Hepatocyte (in vitro differentiated cells): ENCODE data around the gene SPATC1L. TPM values are rescaled to one million over a fixed set of nuclear protein-coding genes. Genes with fewer than 3 reads are reported as not detected.

Experiments used
- DNase-seq: peaks from one replicate; pipeline ENCODE4 v3.0.0-alpha.2; 2016; ENCODE audit warnings: low spot score
- H2AFZ ChIP-seq: fragments of 200-600 bp; sonication (generic); 2 replicates; pipeline ENCODE4 v1.6.0; 2016; ENCODE audit warnings: antibody characterized with exemption, mild to moderate bottlenecking
- H3K27ac ChIP-seq: fragments of 200-600 bp; sonication (generic); 2 replicates; pipeline ENCODE4 v1.5.1; 2016; ENCODE audit warnings: mild to moderate bottlenecking
- H3K27me3 ChIP-seq: fragments of 200-600 bp; sonication (generic); 2 replicates; pipeline ENCODE4 v1.6.1; 2016
- H3K36me3 ChIP-seq: fragments of 200-600 bp; sonication (generic); replicated peaks from 2 replicates; pipeline ENCODE4 v1.5.1; 2016; ENCODE audit warnings: low read depth; ENCODE audit not compliant: insufficient read depth
- H3K4me1 ChIP-seq: fragments of 200-600 bp; sonication (generic); 2 replicates; pipeline ENCODE4 v1.5.1; 2016; ENCODE audit warnings: mild to moderate bottlenecking, moderate library complexity; ENCODE audit not compliant: insufficient read depth
- H3K4me2 ChIP-seq: fragments of 200-600 bp; sonication (generic); 2 replicates; pipeline ENCODE4 v1.6.0; 2016
- H3K4me3 ChIP-seq: fragments of 200-600 bp; sonication (generic); 2 replicates; pipeline ENCODE4 v1.5.1; 2016; ENCODE audit warnings: mild to moderate bottlenecking
- H3K79me2 ChIP-seq: fragments of 200-600 bp; sonication (generic); 2 replicates; pipeline ENCODE4 v1.6.0; 2017; ENCODE audit warnings: mild to moderate bottlenecking
- H3K9me2 ChIP-seq: fragments of 200-600 bp; sonication (generic); replicated peaks from 2 replicates; pipeline ENCODE4 v1.6.0; 2017; ENCODE audit warnings: mild to moderate bottlenecking; ENCODE audit not compliant: insufficient read depth
- H3K9me3 ChIP-seq: fragments of 200-600 bp; sonication (generic); 2 replicates; pipeline ENCODE4 v1.5.1; 2016; ENCODE audit warnings: low read depth, mild to moderate bottlenecking
- H4K20me1 ChIP-seq: fragments of 200-600 bp; sonication (generic); 2 replicates; pipeline ENCODE4 v1.6.0; 2016; ENCODE audit warnings: mild to moderate bottlenecking; ENCODE audit not compliant: insufficient read depth, poor library complexity, severe bottlenecking
- EZH2 ChIP-seq: fragments of 200-600 bp; sonication (generic); IDR thresholded peaks from 2 replicates; pipeline ENCODE4 v1.6.1; 2016; ENCODE audit warnings: antibody characterized with exemption, mild to moderate bottlenecking, borderline replicate concordance
- EZH2phosphoT487 ChIP-seq: fragments of 200-600 bp; sonication (generic); IDR thresholded peaks from one replicate; pipeline ENCODE4 v1.6.1; 2018; ENCODE audit warnings: antibody characterized with exemption, mild to moderate bottlenecking, low read depth, moderate library complexity; ENCODE audit not compliant: unreplicated experiment, severe bottlenecking
- WGBS: methylation state at CpG from one replicate; pipeline ENCODE4 v1.1.6; 2016; ENCODE audit warnings: low lambda C conversion rate; ENCODE audit errors: missing lambda C conversion rate; 5-methylcytosine and 5-hydroxymethylcytosine counted together
- polyA plus RNA-seq: library from polyadenylated mRNA; unstranded; fragments of >200 nt; fragmentation: Nextera tagmentation; extraction: Ambion mirVana; gene quantifications from 2 replicates; pipeline ENCODE4 v1.2.1, GENCODE V29; 2016
- total RNA-seq: library from RNA; depleted of rRNA; stranded (reverse); fragments of >200 nt; gene quantifications from 2 replicates; pipeline ENCODE4 v1.2.3, GENCODE V29; 2014
- TF ChIP-seq, protein P1 (sequence below): fragments of 200-600 bp; sonication (generic); IDR thresholded peaks from 2 replicates; pipeline ENCODE4 v1.5.1; 2016; ENCODE audit warnings: antibody characterized with exemption, mild to moderate bottlenecking; ENCODE audit not compliant: poor library complexity

SPATC1L gene
- total and polyA plus RNA-seq, 2 experiments from 2014 or later, result 10.1 to 24.2 TPM

DNA sequence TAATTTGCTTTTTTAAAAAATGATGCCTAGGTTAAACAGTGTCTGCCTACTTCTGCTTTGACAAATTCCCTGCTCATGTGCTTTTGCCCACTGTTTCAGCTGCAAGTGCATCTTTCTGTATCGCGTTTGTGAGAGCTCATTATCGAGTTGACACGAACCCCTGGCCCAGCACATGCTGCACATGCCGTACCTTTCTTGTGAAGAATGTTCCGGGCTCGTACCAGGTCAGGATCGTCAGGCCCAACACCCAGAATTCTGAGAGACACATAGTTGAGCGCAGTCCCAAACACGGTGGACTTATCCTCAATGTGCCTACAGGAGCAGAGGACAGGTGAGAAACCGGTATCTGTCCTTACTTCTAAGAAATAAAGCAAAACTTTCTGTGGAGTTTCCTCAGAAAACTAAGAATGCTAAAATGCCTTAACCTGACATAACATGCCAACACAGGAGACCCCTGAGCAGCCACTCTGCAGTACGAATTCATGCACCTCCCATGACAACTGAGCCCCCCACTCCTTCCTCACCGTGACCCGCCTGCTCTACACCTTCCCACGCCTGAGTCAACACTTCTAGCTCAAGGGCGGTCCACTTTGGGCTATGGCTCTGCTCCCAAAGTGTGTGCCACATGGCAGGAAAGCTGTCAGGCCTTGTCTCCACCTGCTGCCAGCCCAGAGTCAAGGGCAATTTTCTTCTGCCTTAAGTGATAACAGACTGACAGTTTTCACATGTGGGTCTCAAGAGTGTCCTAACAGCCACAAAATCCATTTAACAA lies 37.6 kb upstream of the SPATC1L start:
- TF ChIP-seq, protein P1, sequence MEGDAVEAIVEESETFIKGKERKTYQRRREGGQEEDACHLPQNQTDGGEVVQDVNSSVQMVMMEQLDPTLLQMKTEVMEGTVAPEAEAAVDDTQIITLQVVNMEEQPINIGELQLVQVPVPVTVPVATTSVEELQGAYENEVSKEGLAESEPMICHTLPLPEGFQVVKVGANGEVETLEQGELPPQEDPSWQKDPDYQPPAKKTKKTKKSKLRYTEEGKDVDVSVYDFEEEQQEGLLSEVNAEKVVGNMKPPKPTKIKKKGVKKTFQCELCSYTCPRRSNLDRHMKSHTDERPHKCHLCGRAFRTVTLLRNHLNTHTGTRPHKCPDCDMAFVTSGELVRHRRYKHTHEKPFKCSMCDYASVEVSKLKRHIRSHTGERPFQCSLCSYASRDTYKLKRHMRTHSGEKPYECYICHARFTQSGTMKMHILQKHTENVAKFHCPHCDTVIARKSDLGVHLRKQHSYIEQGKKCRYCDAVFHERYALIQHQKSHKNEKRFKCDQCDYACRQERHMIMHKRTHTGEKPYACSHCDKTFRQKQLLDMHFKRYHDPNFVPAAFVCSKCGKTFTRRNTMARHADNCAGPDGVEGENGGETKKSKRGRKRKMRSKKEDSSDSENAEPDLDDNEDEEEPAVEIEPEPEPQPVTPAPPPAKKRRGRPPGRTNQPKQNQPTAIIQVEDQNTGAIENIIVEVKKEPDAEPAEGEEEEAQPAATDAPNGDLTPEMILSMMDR, result no peak
- no peak for TF ChIP-seq EZH2
- no peak for TF ChIP-seq EZH2phosphoT487
- DNase-seq, result no peak

GRCh38 chr21:46220847-46221246 lies 36.6 kb upstream of the SPATC1L start:
- H3K79me2 ChIP-seq, result peaks cover 66% of the 10 kb centered on the region

More for the DNA sequence above, 37.6 kb upstream of the SPATC1L start:
- Histone ChIP-seq H3K27me3 (no peaks in the 10 kb centered on the region), H3K9me2 (no peaks in the 10 kb centered on the region), H3K9me3 (no peaks in the 10 kb centered on the region), H3K27ac (no peak overlapping the region), H4K20me1 (peaks cover 69% of the 10 kb centered on the region), H2AFZ (no peak overlapping the region), H3K36me3 (no peaks in the 10 kb centered on the region), H3K79me2 (peaks cover 76% of the 10 kb centered on the region), H3K4me3 (no peak overlapping the region), H3K4me1 (peaks cover 13% of the 10 kb centered on the region), H3K4me2 (no peak overlapping the region)
- 88% methylated on average over 16 of the region's 16 CpGs for WGBS

GRCh38 chr21:46220275-46220810 lies 36.1 kb upstream of the SPATC1L start:
- Histone ChIP-seq H2AFZ (no peak overlapping the region), H3K4me3 (no peak overlapping the region), H3K9me3 (no peaks in the 10 kb centered on the region), H3K79me2 (peaks cover 61% of the 10 kb centered on the region), H4K20me1 (peaks cover 54% of the 10 kb centered on the region), H3K4me1 (no peaks in the 10 kb centered on the region), H3K4me2 (no peak overlapping the region), H3K36me3 (no peaks in the 10 kb centered on the region), H3K27ac (no peak overlapping the region), H3K9me2 (no peaks in the 10 kb centered on the region), H3K27me3 (no peaks in the 10 kb centered on the region)
- 95% methylated on average over 13 of the region's 13 CpGs for WGBS
- TF ChIP-seq EZH2phosphoT487 (no peak), EZH2 (no peak)
- TF ChIP-seq, protein P1, result no peak
- DNase-seq, result no peak

More at GRCh38 chr21:46220847-46221246, 36.6 kb upstream of the SPATC1L start:
- TF ChIP-seq EZH2phosphoT487, result no peak
- TF ChIP-seq EZH2, result no peak
- TF ChIP-seq, protein P1, result no peak
- Histone ChIP-seq H3K4me3 (no peak overlapping the region), H3K4me1 (peaks cover 3% of the 10 kb centered on the region), H3K9me3 (no peaks in the 10 kb centered on the region), H3K36me3 (no peaks in the 10 kb centered on the region), H3K27me3 (no peaks in the 10 kb centered on the region), H3K27ac (no peak overlapping the region), H3K9me2 (no peaks in the 10 kb centered on the region), H2AFZ (no peak overlapping the region), H4K20me1 (peaks cover 59% of the 10 kb centered on the region), H3K4me2 (no peak overlapping the region)
- WGBS, result 98% methylated on average over 8 of the region's 8 CpGs
- no peak for DNase-seq
